Mesothelial cell of epicardium (in vitro differentiated cells): ENCODE results near the gene ALG13. TPM values are rescaled to one million over a fixed set of nuclear protein-coding genes. Genes with fewer than 3 reads are reported as not detected.
"Not testable (repeated sequence)": the region's sequence is repeated elsewhere in the genome, so short reads cannot be mapped to it uniquely, and the experiment has no call there.

Experiments
- DNase-seq, 2 experiments: peaks; one replicate each; pipeline ENCODE4 v3.0.0; 2021; ENCODE audit warnings: low spot score in 2 of 2; ENCODE audit not compliant: unreplicated experiment in 2 of 2
- H3K27ac Mint-ChIP-seq: 2 replicates; pipeline ENCODE4 v1.8.0; 2021; ENCODE audit warnings: mixed read lengths
- H3K27me3 Mint-ChIP-seq: 2 replicates; pipeline ENCODE4 v1.8.0; 2021; ENCODE audit warnings: low read depth, mixed read lengths
- H3K36me3 Mint-ChIP-seq: 2 replicates; pipeline ENCODE4 v1.8.0; 2021; ENCODE audit warnings: mixed read lengths
- H3K4me1 Mint-ChIP-seq: 2 replicates; pipeline ENCODE4 v1.8.0; 2021; ENCODE audit warnings: mixed read lengths
- H3K4me3 Mint-ChIP-seq: 2 replicates; pipeline ENCODE4 v1.8.0; 2021; ENCODE audit warnings: mild to moderate bottlenecking, moderate library complexity, mixed read lengths
- H3K9me3 Mint-ChIP-seq: 2 replicates; pipeline ENCODE4 v1.8.0; 2021; ENCODE audit warnings: mixed read lengths
- total RNA-seq: library from RNA; stranded (reverse); gene quantifications from 3 replicates; pipeline ENCODE4 v1.2.1, GENCODE V29; 2021
- TF ChIP-seq, protein P1 (sequence below): fragments of 200-600 bp; sonication (generic); IDR thresholded peaks from one replicate; pipeline ENCODE4 v1.5.0; 2021; ENCODE audit warnings: antibody characterized with exemption; ENCODE audit not compliant: unreplicated experiment

The ALG13 gene
- total RNA-seq, 1 donor from 2014 or later = 157 TPM

DNA sequence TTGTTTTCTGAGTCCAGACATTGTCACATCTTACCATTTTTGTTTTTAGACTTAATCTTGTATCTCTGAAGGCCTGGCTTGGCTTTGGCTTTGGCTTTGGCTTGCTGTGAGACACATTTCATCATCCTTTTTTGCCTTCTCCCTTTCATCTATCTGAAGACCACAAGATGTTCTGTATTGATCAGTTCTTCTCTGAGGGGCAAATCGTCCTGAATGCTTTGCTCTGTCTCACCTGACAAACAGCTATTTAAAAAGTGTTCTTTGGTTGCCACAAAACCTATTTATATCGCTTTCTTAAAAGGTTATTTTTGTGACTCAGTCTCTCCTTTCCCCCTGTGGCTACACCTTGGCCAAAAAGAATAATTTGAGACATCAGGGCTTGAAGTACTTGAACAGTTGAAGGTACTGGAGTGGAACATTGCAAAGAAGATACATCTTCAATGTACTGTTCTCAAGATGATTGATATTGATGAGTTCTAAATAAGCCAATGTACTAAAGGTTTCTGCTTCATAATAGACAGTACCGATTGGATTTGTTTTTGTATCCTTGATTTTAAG lies 80.7 kb downstream of the ALG13 start:
- H3K9me3 Mint-ChIP-seq = no peaks in the 10 kb centered on the region
- H3K27me3 Mint-ChIP-seq = no peaks in the 10 kb centered on the region
- no peak overlapping the region for H3K27ac Mint-ChIP-seq
- peaks cover 34% of the 10 kb centered on the region for H3K36me3 Mint-ChIP-seq
- no peaks in the 10 kb centered on the region for H3K4me1 Mint-ChIP-seq
- no peak overlapping the region for H3K4me3 Mint-ChIP-seq
- no peak for DNase-seq
- TF ChIP-seq, protein P1, sequence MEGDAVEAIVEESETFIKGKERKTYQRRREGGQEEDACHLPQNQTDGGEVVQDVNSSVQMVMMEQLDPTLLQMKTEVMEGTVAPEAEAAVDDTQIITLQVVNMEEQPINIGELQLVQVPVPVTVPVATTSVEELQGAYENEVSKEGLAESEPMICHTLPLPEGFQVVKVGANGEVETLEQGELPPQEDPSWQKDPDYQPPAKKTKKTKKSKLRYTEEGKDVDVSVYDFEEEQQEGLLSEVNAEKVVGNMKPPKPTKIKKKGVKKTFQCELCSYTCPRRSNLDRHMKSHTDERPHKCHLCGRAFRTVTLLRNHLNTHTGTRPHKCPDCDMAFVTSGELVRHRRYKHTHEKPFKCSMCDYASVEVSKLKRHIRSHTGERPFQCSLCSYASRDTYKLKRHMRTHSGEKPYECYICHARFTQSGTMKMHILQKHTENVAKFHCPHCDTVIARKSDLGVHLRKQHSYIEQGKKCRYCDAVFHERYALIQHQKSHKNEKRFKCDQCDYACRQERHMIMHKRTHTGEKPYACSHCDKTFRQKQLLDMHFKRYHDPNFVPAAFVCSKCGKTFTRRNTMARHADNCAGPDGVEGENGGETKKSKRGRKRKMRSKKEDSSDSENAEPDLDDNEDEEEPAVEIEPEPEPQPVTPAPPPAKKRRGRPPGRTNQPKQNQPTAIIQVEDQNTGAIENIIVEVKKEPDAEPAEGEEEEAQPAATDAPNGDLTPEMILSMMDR = no peak

DNA sequence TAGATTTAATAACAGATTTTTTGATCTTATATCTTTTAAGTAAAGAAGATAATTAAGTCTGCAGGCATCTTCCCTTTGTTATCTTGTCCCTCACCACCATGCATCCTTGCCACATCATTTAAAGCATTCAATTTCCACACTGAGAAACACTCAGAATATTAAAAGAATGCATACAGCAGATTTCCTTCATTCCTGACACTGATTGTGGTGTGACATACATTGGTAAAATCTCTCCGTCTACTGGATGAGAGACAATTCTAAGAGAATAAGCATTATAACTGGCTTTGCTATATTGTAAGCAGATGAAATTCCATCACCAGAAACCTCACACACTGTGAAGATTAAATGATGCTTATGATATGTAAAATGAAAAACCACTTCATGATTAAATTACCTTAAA lies 97.6 kb downstream of the ALG13 start:
- TF ChIP-seq, protein P1 = no peak
- peaks cover 7% of the 10 kb centered on the region for H3K9me3 Mint-ChIP-seq
- H3K4me3 Mint-ChIP-seq = no peak overlapping the region
- no peak for DNase-seq
- no peaks in the 10 kb centered on the region for H3K27me3 Mint-ChIP-seq
- H3K4me1 Mint-ChIP-seq = peaks cover 2% of the 10 kb centered on the region
- H3K36me3 Mint-ChIP-seq = no peaks in the 10 kb centered on the region
- no peak overlapping the region for H3K27ac Mint-ChIP-seq

DNA sequence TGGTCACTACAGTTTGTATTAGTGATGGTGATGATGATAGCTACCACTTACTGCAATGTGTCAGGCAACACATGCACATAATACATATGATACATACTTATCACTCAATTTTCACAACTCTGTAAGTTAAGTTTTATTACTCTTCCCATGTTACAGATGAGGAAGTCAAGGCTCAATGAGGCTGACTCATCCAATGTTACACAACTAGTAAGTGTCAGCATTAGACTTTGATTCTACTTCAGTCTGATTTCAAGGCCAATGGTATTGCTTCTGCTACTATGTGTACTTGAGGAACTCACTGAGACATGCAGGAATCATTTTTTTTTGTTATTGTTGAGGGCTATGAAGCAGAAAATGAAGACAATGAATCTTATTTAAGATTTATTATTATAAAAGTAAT lies 98.6 kb downstream of the ALG13 start:
- Mint-ChIP-seq H3K9me3 (peaks cover 13% of the 10 kb centered on the region), H3K36me3 (no peaks in the 10 kb centered on the region), H3K27ac (no peak overlapping the region), H3K4me1 (no peaks in the 10 kb centered on the region), H3K4me3 (no peak overlapping the region), H3K27me3 (no peaks in the 10 kb centered on the region)
- no peak for DNase-seq
- TF ChIP-seq, protein P1 = no peak

DNA sequence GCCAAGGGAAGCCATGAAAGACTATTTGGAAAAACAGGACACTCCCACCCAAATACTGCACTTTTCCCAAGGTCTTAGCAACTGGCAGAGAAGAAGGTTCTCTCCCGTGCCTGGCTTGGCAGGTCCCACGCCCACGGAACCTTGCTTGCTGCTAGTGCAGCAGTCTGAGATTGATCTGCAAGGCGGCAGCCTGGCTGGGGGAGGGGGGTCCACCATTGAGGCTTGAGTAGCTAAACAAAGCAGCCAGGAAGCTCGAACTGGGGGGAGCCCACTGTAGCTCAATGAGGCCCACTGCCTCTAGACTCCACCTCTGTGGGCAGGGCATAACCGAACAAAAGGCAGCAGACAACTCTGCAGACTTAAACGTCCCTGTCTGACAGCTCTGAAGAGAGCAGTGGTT lies 103.7 kb downstream of the ALG13 start:
- Mint-ChIP-seq H3K36me3 (no peaks in the 10 kb centered on the region), H3K4me3 (no peak overlapping the region), H3K27ac (no peak overlapping the region), H3K9me3 (peaks cover 56% of the 10 kb centered on the region), H3K27me3 (no peaks in the 10 kb centered on the region), H3K4me1 (no peaks in the 10 kb centered on the region)
- no peak for DNase-seq
- TF ChIP-seq, protein P1 = no peak

DNA sequence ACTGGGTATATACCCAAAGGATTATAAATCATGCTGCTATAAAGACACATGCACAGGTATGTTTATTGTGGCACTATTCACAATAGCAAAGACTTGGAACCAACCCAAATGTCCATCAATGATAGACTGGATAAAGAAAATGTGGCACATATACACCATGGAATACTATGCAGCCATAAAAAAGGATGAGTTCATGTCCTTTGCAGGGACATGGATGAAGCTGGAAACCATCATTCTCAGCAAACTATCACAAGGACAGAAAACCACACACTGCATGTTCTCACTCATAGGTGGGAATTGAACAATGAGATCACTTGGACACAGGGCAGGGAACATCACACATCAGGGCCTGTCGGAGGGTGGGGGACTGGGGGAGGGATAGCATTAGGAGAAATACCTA lies 109.1 kb downstream of the ALG13 start:
- not testable (repeated sequence) for H3K36me3 Mint-ChIP-seq, DNase-seq, H3K4me1 Mint-ChIP-seq

More for the DNA sequence above, 109.1 kb downstream of the ALG13 start:
- not testable (repeated sequence) for H3K27me3 Mint-ChIP-seq, H3K27ac Mint-ChIP-seq, H3K4me3 Mint-ChIP-seq
- peaks cover 49% of the 10 kb centered on the region for H3K9me3 Mint-ChIP-seq

Other genes with a start within 250 kb of the ALG13 start
- 3.6 to 3.8 TPM (median 3.7 TPM) in 3 replicates for gene SERTM2, start 169.5 kb upstream of the ALG13 start, total RNA-seq
- 0.09 TPM in 1 of 3 replicates, not detected in the others for gene TRPC5OS, start 195.0 kb downstream of the ALG13 start, total RNA-seq